Measurements from ENCODE around the gene ARL2.

The ARL2 gene

DNA sequence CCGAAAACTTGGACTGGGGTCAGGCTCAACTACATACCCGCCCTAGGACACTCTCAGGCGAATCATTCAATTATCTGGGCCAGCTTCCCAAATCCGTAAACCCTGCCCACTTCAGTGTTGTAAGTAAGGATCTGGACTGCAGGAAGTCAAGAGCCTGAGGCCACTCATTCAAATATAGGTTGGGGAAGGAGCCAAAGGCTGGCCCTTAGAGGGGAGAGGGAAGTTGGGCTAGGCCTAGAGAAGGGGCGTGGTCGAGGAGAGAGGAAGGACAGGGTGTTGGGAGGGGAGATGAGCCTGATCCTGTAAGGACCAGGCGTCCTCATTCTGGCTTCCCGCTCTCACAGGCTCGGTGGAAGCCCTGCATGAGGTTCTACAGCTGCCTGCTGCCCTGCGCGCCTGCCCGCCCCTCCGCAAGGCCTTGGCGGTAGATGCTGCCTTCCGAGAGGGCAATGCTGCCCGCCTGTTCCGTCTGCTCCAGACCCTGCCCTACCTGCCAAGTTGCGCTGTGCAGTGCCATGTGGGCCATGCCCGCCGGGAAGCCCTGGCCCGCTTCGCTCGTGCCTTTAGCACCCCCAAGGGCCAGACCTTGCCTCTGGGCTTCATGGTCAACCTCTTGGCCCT is 30.0 kb downstream of the ARL2 start:
- Histone ChIP-seq H3K36me3 (ENCODE audit: low read depth) (peaks cover 22% of the 10 kb centered on the region; the same call in 1 of the 2 replicates), H3K27ac (ENCODE audit: poor library complexity, severe bottlenecking) (peak overlapping the region; percentile 20), H3K4me3 (ENCODE audit: severe bottlenecking) (no peak overlapping the region), H3K9me3 (ENCODE audit: severe bottlenecking) (no peaks in the 10 kb centered on the region), H3K4me1 (ENCODE audit: insufficient read depth, poor library complexity, severe bottlenecking) (peaks cover 17% of the 10 kb centered on the region), H3K27me3 (ENCODE audit: insufficient read depth, poor library complexity, severe bottlenecking) (no peaks in the 10 kb centered on the region)
- TF ChIP-seq, protein P1, sequence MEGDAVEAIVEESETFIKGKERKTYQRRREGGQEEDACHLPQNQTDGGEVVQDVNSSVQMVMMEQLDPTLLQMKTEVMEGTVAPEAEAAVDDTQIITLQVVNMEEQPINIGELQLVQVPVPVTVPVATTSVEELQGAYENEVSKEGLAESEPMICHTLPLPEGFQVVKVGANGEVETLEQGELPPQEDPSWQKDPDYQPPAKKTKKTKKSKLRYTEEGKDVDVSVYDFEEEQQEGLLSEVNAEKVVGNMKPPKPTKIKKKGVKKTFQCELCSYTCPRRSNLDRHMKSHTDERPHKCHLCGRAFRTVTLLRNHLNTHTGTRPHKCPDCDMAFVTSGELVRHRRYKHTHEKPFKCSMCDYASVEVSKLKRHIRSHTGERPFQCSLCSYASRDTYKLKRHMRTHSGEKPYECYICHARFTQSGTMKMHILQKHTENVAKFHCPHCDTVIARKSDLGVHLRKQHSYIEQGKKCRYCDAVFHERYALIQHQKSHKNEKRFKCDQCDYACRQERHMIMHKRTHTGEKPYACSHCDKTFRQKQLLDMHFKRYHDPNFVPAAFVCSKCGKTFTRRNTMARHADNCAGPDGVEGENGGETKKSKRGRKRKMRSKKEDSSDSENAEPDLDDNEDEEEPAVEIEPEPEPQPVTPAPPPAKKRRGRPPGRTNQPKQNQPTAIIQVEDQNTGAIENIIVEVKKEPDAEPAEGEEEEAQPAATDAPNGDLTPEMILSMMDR (IDR thresholded peaks at IDR 0.05; ENCODE audit: poor library complexity, severe bottlenecking), result no peak
- ATAC-seq (ENCODE audit: low read depth), result no peak
- no peak for DNase-seq (ENCODE audit: low spot score)

DNA sequence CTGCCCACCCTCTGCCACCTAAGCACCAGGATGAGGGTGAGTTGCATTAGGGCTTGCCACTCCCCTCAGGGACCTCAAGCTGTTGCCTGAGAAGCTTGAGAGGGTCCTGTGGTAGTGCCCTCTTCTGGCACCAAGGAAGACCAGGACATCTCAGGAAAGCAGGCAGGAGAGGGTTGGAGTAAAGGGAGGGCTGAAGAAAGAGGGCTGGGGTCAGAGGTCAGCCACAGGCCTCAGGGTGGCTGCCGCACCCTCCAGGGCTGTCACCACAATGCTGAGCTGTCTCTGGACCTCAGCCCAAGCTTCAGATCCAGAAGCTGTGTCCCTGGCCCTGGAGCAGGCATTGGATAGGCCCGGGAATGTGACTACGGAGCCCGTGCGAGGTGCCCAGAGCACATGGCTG is 31.1 kb downstream of the ARL2 start:
- Histone ChIP-seq H3K27me3 (ENCODE audit: insufficient read depth, poor library complexity, severe bottlenecking) (no peaks in the 10 kb centered on the region), H3K36me3 (ENCODE audit: low read depth) (peaks cover 22% of the 10 kb centered on the region; the same call in 1 of the 2 replicates), H3K9me3 (ENCODE audit: severe bottlenecking) (no peaks in the 10 kb centered on the region), H3K4me1 (ENCODE audit: insufficient read depth, poor library complexity, severe bottlenecking) (peaks cover 17% of the 10 kb centered on the region), H3K4me3 (ENCODE audit: severe bottlenecking) (no peak overlapping the region), H3K27ac (ENCODE audit: poor library complexity, severe bottlenecking) (no peak overlapping the region)
- DNase-seq (ENCODE audit: low spot score) (no peak), ATAC-seq (ENCODE audit: low read depth) (no peak)
- TF ChIP-seq, protein P1 (IDR thresholded peaks at IDR 0.05; ENCODE audit: poor library complexity, severe bottlenecking), result no peak

DNA sequence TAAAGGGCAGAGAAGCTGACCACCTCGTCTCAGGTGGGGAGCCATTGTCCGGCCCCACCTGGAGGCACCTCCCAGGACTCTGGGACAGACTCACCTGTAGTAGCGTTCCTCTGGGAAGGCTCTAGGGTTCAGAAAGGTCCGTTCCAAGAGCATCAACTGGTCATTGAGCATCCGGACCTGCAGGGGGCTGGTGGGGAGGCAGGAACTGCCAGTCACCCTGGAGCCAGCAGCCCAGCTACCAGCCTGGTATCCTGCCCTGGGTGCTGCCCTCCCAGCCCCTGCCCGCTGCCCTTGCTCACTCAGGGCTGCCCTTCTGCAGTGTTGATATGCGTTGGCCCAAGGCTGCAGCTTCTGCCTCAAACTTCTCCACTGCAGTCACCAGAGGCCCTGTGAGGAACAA is 31.8 kb downstream of the ARL2 start:
- no peak overlapping the region for H3K4me3 ChIP-seq (ENCODE audit: severe bottlenecking)
- peaks cover 22% of the 10 kb centered on the region; the same call in 1 of the 2 replicates for H3K36me3 ChIP-seq (ENCODE audit: low read depth)
- peaks cover 12% of the 10 kb centered on the region for H3K4me1 ChIP-seq (ENCODE audit: insufficient read depth, poor library complexity, severe bottlenecking)
- H3K9me3 ChIP-seq (ENCODE audit: severe bottlenecking), result no peaks in the 10 kb centered on the region
- TF ChIP-seq, protein P1 (IDR thresholded peaks at IDR 0.05; ENCODE audit: poor library complexity, severe bottlenecking), result no peak
- no peak overlapping the region for H3K27ac ChIP-seq (ENCODE audit: poor library complexity, severe bottlenecking)
- no peak for DNase-seq (ENCODE audit: low spot score)
- no peaks in the 10 kb centered on the region for H3K27me3 ChIP-seq (ENCODE audit: insufficient read depth, poor library complexity, severe bottlenecking)
- no peak for ATAC-seq (ENCODE audit: low read depth)

DNA sequence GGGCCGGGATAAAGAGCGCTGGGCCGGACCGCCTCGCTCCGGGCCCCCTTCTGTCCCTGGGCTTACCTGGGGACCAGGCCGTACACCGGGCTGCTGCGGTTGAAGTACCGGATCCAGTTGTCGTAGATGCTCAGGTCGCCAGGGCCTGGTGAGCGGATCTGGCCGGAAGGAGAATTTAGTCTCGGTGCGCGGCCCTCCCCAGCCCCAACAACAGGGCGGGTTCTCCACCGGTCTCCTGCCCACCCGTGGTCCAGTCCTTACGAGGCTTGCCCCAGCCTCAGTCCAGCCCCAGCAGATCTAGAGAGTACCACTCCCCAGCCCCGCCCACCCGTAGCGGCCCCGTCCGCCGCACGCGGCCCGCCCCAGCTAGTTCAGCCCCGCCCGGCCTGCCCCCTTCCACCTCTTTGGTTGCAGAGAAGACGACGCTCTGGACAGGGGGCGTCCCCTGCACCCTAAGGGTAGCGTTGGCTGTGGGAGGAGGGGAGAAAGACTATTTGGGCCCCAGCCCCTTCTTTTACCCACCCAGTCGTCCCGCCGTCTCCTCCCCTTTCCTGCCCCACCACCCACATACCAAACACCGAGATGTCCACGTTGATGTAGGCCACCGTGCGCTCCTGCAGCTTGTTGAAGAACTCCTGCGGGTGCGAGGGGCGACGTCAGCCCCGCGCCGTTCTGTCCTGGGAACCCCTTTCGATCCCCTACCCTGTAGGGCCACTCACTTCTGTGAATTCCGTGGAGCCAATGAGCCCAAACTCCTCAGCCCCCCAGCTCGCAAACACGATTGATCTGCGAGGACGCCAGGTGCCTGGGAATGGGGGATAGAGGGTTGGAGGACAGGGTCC is 33.8 kb downstream of the ARL2 start:
- DNase-seq (ENCODE audit: low spot score), result no peak
- H3K4me3 ChIP-seq (ENCODE audit: severe bottlenecking), result no peak overlapping the region
- H3K4me1 ChIP-seq (ENCODE audit: insufficient read depth, poor library complexity, severe bottlenecking), result peaks cover 5% of the 10 kb centered on the region
- ATAC-seq (ENCODE audit: low read depth), result no peak
- H3K27ac ChIP-seq (ENCODE audit: poor library complexity, severe bottlenecking), result no peak overlapping the region
- H3K36me3 ChIP-seq (ENCODE audit: low read depth), result peaks cover 14% of the 10 kb centered on the region; the same call in 1 of the 2 replicates
- TF ChIP-seq, protein P1 (IDR thresholded peaks at IDR 0.05; ENCODE audit: poor library complexity, severe bottlenecking), result no peak
- H3K9me3 ChIP-seq (ENCODE audit: severe bottlenecking), result no peaks in the 10 kb centered on the region
- H3K27me3 ChIP-seq (ENCODE audit: insufficient read depth, poor library complexity, severe bottlenecking), result no peaks in the 10 kb centered on the region

Measured in RWPE2 (cell line).